HepG2 (cell line): ENCODE data around the gene CHKB. TPM values are rescaled to one million over a fixed set of nuclear protein-coding genes. Genes with fewer than 3 reads are reported as not detected.
A peak's percentile ranks its signal among the peaks of the same experiment; 100 is the strongest.

Experiments used
- AGO2 ChIP-seq: fragments of 200-400 bp; formaldehyde crosslinking; optimal IDR thresholded peaks from 2 replicates; pipeline ENCODE3; 2017; ENCODE audit warnings: mild to moderate bottlenecking, low read depth, low read length, moderate library complexity
- ETV5 ChIP-seq: IDR thresholded peaks from 2 replicates; pipeline ENCODE4 v1.6.1; 2018; ENCODE audit warnings: missing biosample characterization, missing genetic modification reagents, inconsistent platforms, borderline replicate concordance
- FUBP1 ChIP-seq: sonication (generic); formaldehyde crosslinking; IDR thresholded peaks from 2 replicates; pipeline ENCODE4 v1.5.1; 2020; ENCODE audit warnings: missing genetic modification reagents, mild to moderate bottlenecking, borderline replicate concordance
- HMGXB4 ChIP-seq, 2 experiments: sonication (generic) in 1 of 2; formaldehyde crosslinking in 1 of 2; IDR thresholded peaks; 2 replicates each; pipeline versions ENCODE4 v1.4.0 to v1.6.1; 2018 to 2020; ENCODE audit warnings: missing genetic modification reagents in 2 of 2, borderline replicate concordance in 1 of 2, low read depth in 1 of 2, mild to moderate bottlenecking in 1 of 2, missing biosample characterization in 1 of 2
- KDM5A ChIP-seq: fragments of 200-600 bp; sonication (generic); IDR thresholded peaks from 2 replicates; pipeline ENCODE4 v1.7.0; 2018; ENCODE audit warnings: antibody characterized with exemption, mild to moderate bottlenecking, low read length, borderline replicate concordance
- NONO ChIP-seq, 2 experiments: fragments of 450-650 bp in 1 of 2; sonication (generic) in 1 of 2; formaldehyde crosslinking in 1 of 2; IDR thresholded peaks in 1 of 2; conservative IDR thresholded peaks in 1 of 2; 2 replicates each; pipeline versions ENCODE4 v1.6.1 to v1.8.0; 2017 to 2022; ENCODE audit warnings: mild to moderate bottlenecking in 1 of 2, missing genetic modification reagents in 1 of 2, moderate library complexity in 1 of 2
- PATZ1 ChIP-seq: sonication (generic); formaldehyde crosslinking; IDR thresholded peaks from 2 replicates; pipeline ENCODE4 v1.4.0; 2020; ENCODE audit warnings: missing genetic modification reagents
- TP53 ChIP-seq: sonication (generic); formaldehyde crosslinking; conservative IDR thresholded peaks from 2 replicates; pipeline ENCODE4 v1.4.0; 2020; ENCODE audit warnings: missing genetic modification reagents
- ZNF30 ChIP-seq: sonication (generic); formaldehyde crosslinking; IDR thresholded peaks from 2 replicates; pipeline ENCODE4 v1.5.0; 2020; ENCODE audit warnings: mild to moderate bottlenecking, missing genetic modification reagents
- ZNF343 ChIP-seq: sonication (generic); formaldehyde crosslinking; IDR thresholded peaks from 2 replicates; pipeline ENCODE4 v1.4.0; 2020; ENCODE audit warnings: mild to moderate bottlenecking, missing genetic modification reagents
- ZNF367 ChIP-seq: sonication (generic); formaldehyde crosslinking; IDR thresholded peaks from 2 replicates; pipeline ENCODE4 v1.4.0; 2020; ENCODE audit warnings: missing genetic modification reagents, borderline replicate concordance
- ZNF44 ChIP-seq: sonication (generic); formaldehyde crosslinking; IDR thresholded peaks from 2 replicates; pipeline ENCODE4 v1.5.1; 2020; ENCODE audit warnings: mild to moderate bottlenecking, missing genetic modification reagents
- ZNF672 ChIP-seq: sonication (generic); formaldehyde crosslinking; IDR thresholded peaks from 2 replicates; pipeline ENCODE4 v1.8.1; 2022; ENCODE audit warnings: missing genetic modification reagents
- polyA plus RNA-seq, 8 experiments: library from polyadenylated mRNA; depleted of rRNA in 3 of 8; stranded (reverse) in 7 of 8; unstranded in 1 of 8; fragments of >200 nt; fragmentation: Illumina TruSeq in 4 of 8; extraction: Trizol in 4 of 8; gene quantifications; 2 replicates each; pipeline versions ENCODE4 v1.2.1 to v1.2.3, GENCODE V29; 2011 to 2016; ENCODE audit warnings: low read depth in 4 of 8, missing spikeins in 1 of 8, mixed read lengths in 1 of 8; ENCODE audit not compliant: insufficient read depth in 1 of 8
- total RNA-seq, 5 experiments: library from RNA; depleted of rRNA; stranded (reverse); fragments of >200 nt; fragmentation: Illumina TruSeq; extraction: Trizol; gene quantifications; 2 replicates each; pipeline ENCODE4 v1.2.3, GENCODE V29; 2016; ENCODE audit warnings: low read depth in 1 of 5
- TF ChIP-seq, protein P1 (sequence below): sonication (generic); formaldehyde crosslinking; IDR thresholded peaks from 2 replicates; pipeline ENCODE4 v1.5.0; 2020; ENCODE audit warnings: mild to moderate bottlenecking, missing genetic modification reagents, borderline replicate concordance
- TF ChIP-seq, protein P2 (sequence below): sonication (generic); formaldehyde crosslinking; IDR thresholded peaks from 2 replicates; pipeline ENCODE4 v1.4.0; 2020; ENCODE audit warnings: missing genetic modification reagents

The CHKB gene
- total and polyA plus RNA-seq, 2 of the 13 experiments (the other 11 are each of a cell fraction or from before 2014, with no cell fraction given), result 24.5 to 42.7 TPM

GRCh38 chr22:50620593-50621355 is 38.1 kb upstream of the CHKB start (continued):
- TF ChIP-seq, protein P1, sequence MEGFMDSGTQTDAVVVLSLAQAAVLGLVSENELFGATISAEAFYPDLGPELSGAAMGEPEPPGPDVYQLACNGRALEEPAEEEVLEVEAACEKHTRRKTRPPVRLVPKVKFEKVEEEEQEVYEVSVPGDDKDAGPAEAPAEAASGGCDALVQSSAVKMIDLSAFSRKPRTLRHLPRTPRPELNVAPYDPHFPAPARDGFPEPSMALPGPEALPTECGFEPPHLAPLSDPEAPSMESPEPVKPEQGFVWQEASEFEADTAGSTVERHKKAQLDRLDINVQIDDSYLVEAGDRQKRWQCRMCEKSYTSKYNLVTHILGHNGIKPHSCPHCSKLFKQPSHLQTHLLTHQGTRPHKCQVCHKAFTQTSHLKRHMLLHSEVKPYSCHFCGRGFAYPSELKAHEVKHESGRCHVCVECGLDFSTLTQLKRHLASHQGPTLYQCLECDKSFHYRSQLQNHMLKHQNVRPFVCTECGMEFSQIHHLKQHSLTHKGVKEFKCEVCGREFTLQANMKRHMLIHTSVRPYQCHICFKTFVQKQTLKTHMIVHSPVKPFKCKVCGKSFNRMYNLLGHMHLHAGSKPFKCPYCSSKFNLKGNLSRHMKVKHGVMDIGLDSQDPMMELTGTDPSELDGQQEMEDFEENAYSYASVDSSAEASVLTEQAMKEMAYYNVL, result no peak
- TF ChIP-seq ZNF30 (0 out of 2 replicates have a peak, but pooled peaks have one; percentile 54), ZNF343 (CRISPR knock-in tag) (no peak), KDM5A (no peak), FUBP1 (CRISPR knock-in tag) (0 out of 2 replicates have a peak, but pooled peaks have one; percentile 61), AGO2 (no peak), ZNF44 (no peak), NONO (IDR thresholded peaks at IDR 0.05) (no peak), NONO (CRISPR knock-in tag; conservative IDR thresholded peaks at IDR 0.05) (no peak), PATZ1 (CRISPR knock-in tag) (peak; percentile 90), HMGXB4 (CRISPR knock-in tag; IDR thresholded peaks at IDR 0.05; ENCODE audit: borderline replicate concordance in 1 of 2, low read depth in 1 of 2) (peak; percentile 8 to 37; a peak in 2 of 4 replicates), ETV5 (CRISPR knock-in tag) (peak; percentile 62; the same call in 1 of the 2 replicates), ZNF367 (CRISPR knock-in tag) (no peak), ZNF672 (no peak), TP53 (no peak)
- TF ChIP-seq, protein P2, sequence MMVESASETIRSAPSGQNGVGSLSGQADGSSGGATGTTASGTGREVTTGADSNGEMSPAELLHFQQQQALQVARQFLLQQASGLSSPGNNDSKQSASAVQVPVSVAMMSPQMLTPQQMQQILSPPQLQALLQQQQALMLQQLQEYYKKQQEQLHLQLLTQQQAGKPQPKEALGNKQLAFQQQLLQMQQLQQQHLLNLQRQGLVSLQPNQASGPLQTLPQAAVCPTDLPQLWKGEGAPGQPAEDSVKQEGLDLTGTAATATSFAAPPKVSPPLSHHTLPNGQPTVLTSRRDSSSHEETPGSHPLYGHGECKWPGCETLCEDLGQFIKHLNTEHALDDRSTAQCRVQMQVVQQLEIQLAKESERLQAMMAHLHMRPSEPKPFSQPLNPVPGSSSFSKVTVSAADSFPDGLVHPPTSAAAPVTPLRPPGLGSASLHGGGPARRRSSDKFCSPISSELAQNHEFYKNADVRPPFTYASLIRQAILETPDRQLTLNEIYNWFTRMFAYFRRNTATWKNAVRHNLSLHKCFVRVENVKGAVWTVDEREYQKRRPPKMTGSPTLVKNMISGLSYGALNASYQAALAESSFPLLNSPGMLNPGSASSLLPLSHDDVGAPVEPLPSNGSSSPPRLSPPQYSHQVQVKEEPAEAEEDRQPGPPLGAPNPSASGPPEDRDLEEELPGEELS (CRISPR knock-in tag), result peak; percentile 17; the same call in 1 of the 2 replicates
